K562 (cell line): ENCODE results near the gene MBNL1. TPM values are rescaled to one million over a fixed set of nuclear protein-coding genes. Genes with fewer than 3 reads are reported as not detected.

Experiments
- ATAC-seq: fragments of 200-7000 bp; cut with Tn5 transposase; 3 replicates; pipeline ENCODE4 v1.9.1; 2020; ENCODE audit warnings: moderate library complexity
- BruUV-seq: library from RNA; stranded (reverse); fragments of 400-500 nt; replicated peaks from 2 replicates; lab custom pipeline; 2021; lab: Mats Ljungman, UMichigan
- CTCF ChIA-PET: fragments of 300-600 bp; formaldehyde crosslinking; extraction: SDS; loops from one replicate; lab custom pipeline; 2021; ENCODE audit warnings: low intra/inter-chr PET ratio; lab: Yijun Ruan, JAX
- POLR2A ChIA-PET: fragments of 300-600, 350-650 bp; sonication (Branson Sonifier 250); formaldehyde crosslinking; extraction: SDS; loops from one replicate; lab custom pipeline; 2021; ENCODE audit warnings: antibody characterized with exemption, inconsistent platforms; lab: Yijun Ruan, JAX
- DNase-seq, 4 experiments: peaks; one replicate each; pipeline versions ENCODE4 v3.0.0 to v3.0.0-alpha.2; 2011 to 2018; ENCODE audit warnings: low spot score in 3 of 4, mixed read lengths in 3 of 4; ENCODE audit errors: extremely low read depth in 1 of 4
- FAIRE-seq: peaks from 2 replicates; lab custom pipeline; 2011; peaks lifted over from hg19 to GRCh38; lab: Jason Lieb, UNC
- H2AFZ ChIP-seq: 2 replicates; pipeline ENCODE4 v1.6.0; 2011; ENCODE audit warnings: low read depth, low read length, control low read depth, inconsistent platforms
- H3K27ac ChIP-seq: fragments of 200-600 bp; 3 replicates; pipeline ENCODE4 v1.8.0; 2011; ENCODE audit warnings: low read depth, mild to moderate bottlenecking, control low read depth, inconsistent platforms, low read length, moderate library complexity, mixed read lengths; ENCODE audit errors: extremely low read depth
- H3K27me3 ChIP-seq, 2 experiments: fragments of 300-600 bp in 1 of 2; 2 replicates in 1 of 2; 3 replicates in 1 of 2; pipeline versions ENCODE4 v1.6.0 to v1.8.0; 2011; ENCODE audit warnings: inconsistent platforms in 2 of 2, low read length in 2 of 2, mild to moderate bottlenecking in 1 of 2, mixed read lengths in 1 of 2, moderate library complexity in 1 of 2; ENCODE audit not compliant: control insufficient read depth in 2 of 2, insufficient read depth in 2 of 2
- H3K36me3 ChIP-seq: fragments of 300-600 bp; 3 replicates; pipeline ENCODE4 v1.8.0; 2011; ENCODE audit warnings: mild to moderate bottlenecking, low read length, inconsistent platforms; ENCODE audit not compliant: control insufficient read depth, insufficient read depth
- H3K4me1 ChIP-seq, 2 experiments: fragments of 200-600 bp in 1 of 2; replicated peaks in 1 of 2; 2 replicates in 1 of 2; 3 replicates in 1 of 2; pipeline versions ENCODE4 v1.5.1 to v1.8.0; 2011; ENCODE audit warnings: inconsistent platforms in 2 of 2, low read length in 2 of 2, mild to moderate bottlenecking in 1 of 2, mixed read lengths in 1 of 2, moderate library complexity in 1 of 2; ENCODE audit not compliant: control insufficient read depth in 2 of 2, insufficient read depth in 2 of 2
- H3K4me2 ChIP-seq: 2 replicates; pipeline ENCODE4 v1.6.1; 2011; ENCODE audit warnings: low read length, control low read depth, inconsistent platforms, mixed read lengths; ENCODE audit not compliant: insufficient read depth
- H3K4me3 ChIP-seq: fragments of 200-600 bp; sonication (generic), shearing (Covaris generic); 2 replicates; pipeline ENCODE4 v1.5.1; 2016; ENCODE audit warnings: control low read depth, inconsistent platforms
- H3K79me2 ChIP-seq: fragments of 200-600 bp; 3 replicates; pipeline ENCODE4 v1.8.0; 2011; ENCODE audit warnings: low read length, inconsistent platforms; ENCODE audit not compliant: control insufficient read depth, insufficient read depth
- H3K9ac ChIP-seq, 2 experiments: 2 replicates each; pipeline versions ENCODE4 v1.6.0 to v1.6.1; 2011; ENCODE audit warnings: low read depth in 2 of 2, low read length in 2 of 2, control low read depth in 1 of 2, inconsistent platforms in 1 of 2, mild to moderate bottlenecking in 1 of 2, mixed read lengths in 1 of 2; ENCODE audit not compliant: insufficient read depth in 1 of 2
- H3K9me1 ChIP-seq: one replicate; pipeline ENCODE4 v1.6.0; 2011; ENCODE audit warnings: inconsistent platforms, mild to moderate bottlenecking, low read length, moderate library complexity; ENCODE audit not compliant: control insufficient read depth, insufficient read depth
- H3K9me3 ChIP-seq: replicated peaks from 2 replicates; pipeline ENCODE4 v1.5.1; 2011; ENCODE audit warnings: low read depth, low read length, inconsistent platforms; ENCODE audit not compliant: control insufficient read depth, insufficient read depth
- H4K20me1 ChIP-seq: replicated peaks from 2 replicates; pipeline ENCODE4 v1.6.1; 2011; ENCODE audit warnings: low read length, inconsistent platforms, mixed read lengths; ENCODE audit not compliant: control insufficient read depth, insufficient read depth
- ILK ChIP-seq: fragments of 450-650 bp; IDR thresholded peaks from 2 replicates; pipeline ENCODE4 v1.6.1; 2016; ENCODE audit warnings: missing genetic modification characterization, low read depth, mild to moderate bottlenecking, missing compliant biosample characterization, moderate library complexity, borderline replicate concordance
- KDM5B ChIP-seq: fragments of 200-600 bp; sonication (generic); IDR thresholded peaks from 2 replicates; pipeline ENCODE4 v1.6.1; 2012; ENCODE audit warnings: low read depth, mild to moderate bottlenecking, moderate library complexity, low read length, control low read depth, inconsistent platforms; ENCODE audit not compliant: insufficient replicate concordance
- MAX ChIP-seq: sonication (generic); formaldehyde crosslinking; IDR thresholded peaks from 2 replicates; pipeline ENCODE4 v1.9.0; 2022; ENCODE audit warnings: mild to moderate bottlenecking, missing genetic modification reagents
- RBM34 ChIP-seq: fragments of 200-400 bp; formaldehyde crosslinking; IDR thresholded peaks from 2 replicates; pipeline ENCODE4 v1.6.1; 2018; ENCODE audit warnings: low read length, borderline replicate concordance; ENCODE audit not compliant: insufficient read depth
- SRSF7 ChIP-seq: fragments of 200-400 bp; formaldehyde crosslinking; optimal IDR thresholded peaks from 2 replicates; pipeline ENCODE3; 2017; ENCODE audit warnings: mild to moderate bottlenecking, low read depth, low read length
- TAF15 ChIP-seq: fragments of 200-400 bp; formaldehyde crosslinking; IDR thresholded peaks from 2 replicates; pipeline ENCODE4 v1.6.1; 2017; ENCODE audit warnings: mild to moderate bottlenecking, low read depth, low read length, moderate library complexity
- WGBS: fragments of 100-300 bp; shearing (Covaris generic); methylation state at CpG from one replicate; pipeline ENCODE4 v1.1.6; 2016; ENCODE audit warnings: low coverage, mixed read lengths; ENCODE audit not compliant: insufficient coverage; ENCODE audit errors: missing lambda C conversion rate; 5-methylcytosine and 5-hydroxymethylcytosine counted together
- in situ Hi-C: fragments of 300-500 bp; cut with MboI; formaldehyde crosslinking; loops from 4 replicates; pipeline ENCODE4 v1.15.0; 2018; ENCODE audit warnings: inconsistent platforms, mixed read lengths
- intact Hi-C: fragments of 100-400 bp; cut with micrococcal nuclease; formaldehyde crosslinking; loops from 2 replicates; pipeline ENCODE4 v1.14.2; 2022
- polyA plus RNA-seq, 8 experiments: library from polyadenylated mRNA; depleted of rRNA in 4 of 8; stranded (reverse) in 5 of 8; unstranded in 3 of 8; fragments of >200 nt; fragmentation: Nextera tagmentation in 2 of 8; fragmentation: Illumina TruSeq in 1 of 8; extraction: Ambion mirVana in 2 of 8; extraction: Trizol in 1 of 8; gene quantifications; 2 replicates each; pipeline versions ENCODE4 v1.2.1 to v1.2.3, GENCODE V29; 2011 to 2014; ENCODE audit warnings: inconsistent platforms in 1 of 8, missing spikeins in 1 of 8
- total RNA-seq, 7 experiments: library from RNA; depleted of rRNA in 6 of 7; stranded (reverse); fragments of >200 nt in 6 of 7; fragmentation: Illumina TruSeq in 2 of 7; extraction: Trizol in 2 of 7; gene quantifications; 2 replicates each; pipeline versions ENCODE4 v1.2.1 to v1.2.3, GENCODE V29; 2011 to 2021; ENCODE audit warnings: low replicate concordance in 1 of 7
- TF ChIP-seq, protein P1 (sequence below): fragments of 450-650 bp; IDR thresholded peaks from 2 replicates; pipeline ENCODE4 v1.6.1; 2016; ENCODE audit warnings: borderline replicate concordance

The MBNL1 gene
- total and polyA plus RNA-seq, 9 of the 15 experiments (the other 6 are each of a cell fraction or from before 2014, with no cell fraction given) = 70.3 to 243 (median 220) TPM

DNA sequence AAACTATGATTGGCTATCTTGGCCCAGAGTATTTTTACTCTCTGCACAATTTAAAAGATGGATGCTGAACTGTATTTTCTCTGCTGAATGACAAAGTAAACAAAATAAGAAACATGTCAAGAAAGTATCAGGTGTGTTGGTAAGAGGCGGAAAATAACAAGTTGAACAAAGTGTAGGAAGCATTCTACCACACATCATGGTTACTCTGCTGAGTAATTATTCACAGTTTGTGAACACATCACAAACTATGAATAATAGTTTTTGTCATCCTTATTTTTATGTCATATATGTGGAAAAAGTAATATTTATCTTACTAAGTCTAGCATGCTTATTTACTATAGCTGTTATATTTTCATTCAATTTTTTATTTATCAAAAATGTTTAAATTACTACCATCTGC lies 229.2 kb downstream of the MBNL1 start:
- H3K4me1 ChIP-seq = no peaks in the 10 kb centered on the region; a peak in 1 of 5 replicates
- FAIRE-seq = no peak
- no peaks in the 10 kb centered on the region for H3K9me1 ChIP-seq
- intact Hi-C loops = no loop called here
- in situ Hi-C loops = no loop called here
- no peak overlapping the region for H3K4me3 ChIP-seq
- CTCF ChIA-PET = no interaction called here
- 95% methylated on average over 1 of the region's 1 CpG for WGBS
- H3K79me2 ChIP-seq = no peaks in the 10 kb centered on the region
- H2AFZ ChIP-seq = 0 out of 2 replicates have a peak overlapping the region, but pooled peaks have one; percentile 33
- POLR2A ChIA-PET = interaction anchor here (1.0 to 1.1 kb wide), 2 partner anchors 8 to 9 kb away, joined by 3 to 4 read pairs; no protein-coding TSS in a partner anchor
- no peak for DNase-seq
- TF ChIP-seq KDM5B (no peak), SRSF7 (no peak), ILK (tag) (no peak), TAF15 (no peak), MAX (CRISPR knock-in tag) (no peak), RBM34 (no peak)
- TF ChIP-seq, protein P1, sequence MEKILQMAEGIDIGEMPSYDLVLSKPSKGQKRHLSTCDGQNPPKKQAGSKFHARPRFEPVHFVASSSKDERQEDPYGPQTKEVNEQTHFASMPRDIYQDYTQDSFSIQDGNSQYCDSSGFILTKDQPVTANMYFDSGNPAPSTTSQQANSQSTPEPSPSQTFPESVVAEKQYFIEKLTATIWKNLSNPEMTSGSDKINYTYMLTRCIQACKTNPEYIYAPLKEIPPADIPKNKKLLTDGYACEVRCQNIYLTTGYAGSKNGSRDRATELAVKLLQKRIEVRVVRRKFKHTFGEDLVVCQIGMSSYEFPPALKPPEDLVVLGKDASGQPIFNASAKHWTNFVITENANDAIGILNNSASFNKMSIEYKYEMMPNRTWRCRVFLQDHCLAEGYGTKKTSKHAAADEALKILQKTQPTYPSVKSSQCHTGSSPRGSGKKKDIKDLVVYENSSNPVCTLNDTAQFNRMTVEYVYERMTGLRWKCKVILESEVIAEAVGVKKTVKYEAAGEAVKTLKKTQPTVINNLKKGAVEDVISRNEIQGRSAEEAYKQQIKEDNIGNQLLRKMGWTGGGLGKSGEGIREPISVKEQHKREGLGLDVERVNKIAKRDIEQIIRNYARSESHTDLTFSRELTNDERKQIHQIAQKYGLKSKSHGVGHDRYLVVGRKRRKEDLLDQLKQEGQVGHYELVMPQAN = no peak
- no peaks in the 10 kb centered on the region for H4K20me1 ChIP-seq
- no peak for ATAC-seq
- no peaks in the 10 kb centered on the region for H3K36me3 ChIP-seq
- no TSS peak for BruUV-seq
- H3K9ac ChIP-seq = no peak overlapping the region
- no peak overlapping the region for H3K27ac ChIP-seq
- H3K9me3 ChIP-seq = no peaks in the 10 kb centered on the region
- H3K4me2 ChIP-seq = no peak overlapping the region
- no peaks in the 10 kb centered on the region for H3K27me3 ChIP-seq
